GM19025 (cell line): ENCODE results near the gene NCCRP1.

Source experiments
- ATAC-seq: cut with Tn5 transposase; IDR thresholded peaks from one replicate; pipeline ENCODE4 v1.9.1; 2021; ENCODE audit warnings: mild to moderate bottlenecking, low read depth, moderate library complexity; ENCODE audit not compliant: unreplicated experiment

Gene NCCRP1

GRCh38 chr19:39178296-39179006 is 18.3 kb upstream of the NCCRP1 start:
- no peak for ATAC-seq

DNA sequence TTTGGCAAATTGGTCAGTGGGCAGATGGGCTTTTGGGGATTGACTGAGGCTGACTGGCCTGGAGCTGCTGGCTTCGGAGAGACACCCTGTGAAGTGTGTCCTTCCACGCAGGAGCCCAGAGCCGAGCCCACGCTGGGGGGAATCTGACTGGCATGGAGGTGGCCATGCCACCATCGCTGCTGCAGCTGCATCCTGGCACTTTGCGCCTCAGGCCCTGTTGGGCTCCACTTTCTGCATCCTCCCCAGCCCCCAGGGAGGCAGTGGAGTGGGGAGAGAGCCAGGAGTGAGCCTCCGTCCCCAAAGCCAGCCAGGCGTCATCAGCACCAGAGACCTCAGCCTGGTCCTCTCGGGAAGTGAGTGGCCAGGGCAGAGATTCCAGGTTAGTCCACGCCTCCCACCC is 17.0 kb upstream of the NCCRP1 start:
- ATAC-seq, result no peak

GRCh38 chr19:39180749-39181148 is 16.0 kb upstream of the NCCRP1 start:
- ATAC-seq, result no peak

- no peak for ATAC-seq
These were observed 15.1 kb upstream of the NCCRP1 start for GRCh38 chr19:39181500-39182173.

DNA sequence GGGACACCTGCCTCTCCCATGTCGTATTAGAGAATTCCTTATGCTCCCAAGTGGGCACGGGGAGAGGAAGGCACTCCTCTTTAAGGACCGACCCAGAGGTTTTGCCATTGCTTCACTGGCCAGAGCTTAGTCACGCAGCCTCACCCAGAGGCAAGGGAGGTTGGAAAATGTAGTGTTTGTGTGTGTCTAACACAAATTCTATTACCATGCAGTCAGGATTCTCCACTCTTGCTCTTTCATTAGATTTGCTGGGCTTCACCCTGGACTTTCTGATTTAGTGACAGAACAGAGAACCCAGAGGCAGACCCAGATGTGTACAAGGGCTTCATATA is 14.6 kb upstream of the NCCRP1 start:
- ATAC-seq, result no peak

DNA sequence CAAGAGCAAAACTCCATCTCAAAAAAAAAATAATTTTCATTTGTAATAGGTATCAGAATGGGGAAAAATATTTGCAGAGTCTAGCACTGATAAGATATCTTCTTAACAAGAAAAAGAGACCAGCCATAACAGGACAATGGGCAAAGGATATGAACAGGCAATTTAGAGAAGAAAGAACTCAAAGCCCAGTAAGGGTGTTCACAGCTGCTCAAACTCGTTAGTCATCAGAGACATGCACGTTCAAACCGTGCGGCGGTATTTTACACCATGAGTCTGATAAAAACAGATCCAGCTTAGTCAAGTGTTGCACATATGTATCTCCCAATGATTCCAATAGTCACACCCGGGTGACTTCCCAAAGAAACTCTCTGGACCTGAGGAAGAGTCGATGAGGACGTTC is 13.7 kb upstream of the NCCRP1 start:
- ATAC-seq, result no peak

GRCh38 chr19:39186391-39186790 is 10.4 kb upstream of the NCCRP1 start:
- ATAC-seq, result no peak

- ATAC-seq, result no peak
These were observed 9.2 kb upstream of the NCCRP1 start for GRCh38 chr19:39187552-39187943.

DNA sequence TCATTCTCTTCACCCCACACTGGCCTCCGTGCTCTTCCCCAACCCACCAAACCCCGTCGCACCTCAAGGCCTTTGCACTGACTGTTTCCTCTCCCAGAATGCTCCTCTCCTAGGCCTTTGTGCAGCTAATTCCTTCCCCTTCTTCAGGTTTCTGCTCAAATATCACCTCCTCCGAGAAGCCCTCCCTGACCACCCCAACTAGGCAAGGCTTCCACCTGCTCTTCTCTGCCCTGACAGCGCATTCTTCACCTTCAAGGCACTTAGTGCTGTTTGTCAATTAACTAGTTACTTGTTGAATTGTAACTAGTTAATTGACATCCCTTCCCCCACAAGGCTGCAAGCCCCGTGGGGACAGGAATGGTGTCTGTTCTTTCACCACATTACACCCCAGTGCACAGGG is 7.8 kb upstream of the NCCRP1 start:
- ATAC-seq, result no peak

- ATAC-seq, result no peak
These were observed 6.0 kb upstream of the NCCRP1 start for GRCh38 chr19:39190768-39191167.

DNA sequence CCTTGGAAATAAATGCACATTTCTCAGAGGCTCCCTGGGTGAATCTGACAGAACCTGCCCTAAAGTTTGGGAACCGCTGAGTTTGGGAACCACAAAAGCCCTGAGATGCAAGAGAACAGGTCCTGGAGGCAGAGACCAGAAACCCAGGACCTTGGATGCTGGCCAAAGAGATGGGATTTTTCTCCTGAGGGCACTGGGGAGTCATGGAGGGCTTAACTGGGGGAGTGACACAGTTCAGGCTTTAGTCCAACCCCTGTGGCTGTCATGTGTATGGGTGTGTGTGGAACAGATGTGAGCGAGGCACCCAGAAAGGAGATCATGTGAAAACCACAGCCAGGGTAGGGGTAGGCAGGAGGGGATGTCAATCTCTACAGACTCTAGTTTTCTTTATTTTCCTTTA is 3.9 kb upstream of the NCCRP1 start:
- ATAC-seq, result no peak

- ATAC-seq, result no peak
These were observed 3.0 kb upstream of the NCCRP1 start for GRCh38 chr19:39193803-39194202.

- no peak for ATAC-seq
These were observed 1.8 kb upstream of the NCCRP1 start for GRCh38 chr19:39194832-39195542.

GRCh38 chr19:39195755-39196154 is 1.0 kb upstream of the NCCRP1 start:
- ATAC-seq, result no peak

- no peak for ATAC-seq
These were observed 444 bp upstream of the NCCRP1 start for GRCh38 chr19:39196320-39196719.

GRCh38 chr19:39197808-39198207 is 1.0 kb downstream of the NCCRP1 start:
- no peak for ATAC-seq

- ATAC-seq, result no peak
These were observed 2.3 kb downstream of the NCCRP1 start for GRCh38 chr19:39199025-39199424.

GRCh38 chr19:39200066-39200802 is 3.5 kb downstream of the NCCRP1 start:
- ATAC-seq, result no peak

DNA sequence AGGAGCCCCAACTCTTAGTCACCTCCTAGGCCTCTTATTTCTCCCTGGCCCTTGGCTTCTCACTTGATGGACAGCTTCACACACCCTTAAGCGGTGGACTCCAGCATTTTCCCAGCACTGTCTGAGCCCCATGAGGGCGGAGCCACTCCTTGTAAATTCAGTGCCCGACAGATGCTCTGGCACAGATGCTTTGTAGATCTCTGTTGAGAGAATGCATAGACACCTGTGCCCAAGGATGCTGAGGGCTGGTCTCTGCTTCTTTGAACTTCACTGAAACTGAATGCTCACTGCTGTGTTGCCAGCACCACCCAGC is 4.0 kb downstream of the NCCRP1 start:
- ATAC-seq, result no peak

- no peak for ATAC-seq
These were observed 6.2 kb downstream of the NCCRP1 start for GRCh38 chr19:39202998-39203355.
